ENCODE data around the gene IGFBP3.
A peak's percentile ranks its signal among the peaks of the same experiment; 100 is the strongest.

Gene IGFBP3

GRCh38 chr7:45919993-45920459 is 1.0 kb downstream of the IGFBP3 start:
- H3K4me1 ChIP-seq, result peaks cover 2% of the 10 kb centered on the region
- no peak overlapping the region for H3K9ac ChIP-seq
- no peaks in the 10 kb centered on the region for H3K27me3 ChIP-seq (ENCODE audit: control insufficient read depth, insufficient read depth, low read length)
- no peak overlapping the region for H3K27ac ChIP-seq
- H3K9me3 ChIP-seq (ENCODE audit: control insufficient read depth, low read length), result no peaks in the 10 kb centered on the region
- no peak for TF ChIP-seq CTCF (IDR thresholded peaks at IDR 0.05)
- no peak overlapping the region for H2AFZ ChIP-seq
- H3K4me3 ChIP-seq (ENCODE audit: low read depth, low read length), result no peak overlapping the region
- no peaks in the 10 kb centered on the region for H3K36me3 ChIP-seq (ENCODE audit: control insufficient read depth, insufficient read depth, low read length)
- no peaks in the 10 kb centered on the region for H3K79me2 ChIP-seq
- peak overlapping the region; percentile 39 for H3K4me2 ChIP-seq (ENCODE audit: low read length)

GRCh38 chr7:45919231-45919784 is 1.8 kb downstream of the IGFBP3 start:
- Histone ChIP-seq H3K9ac (no peak overlapping the region), H3K36me3 (ENCODE audit: control insufficient read depth, insufficient read depth, low read length) (no peaks in the 10 kb centered on the region), H3K27me3 (ENCODE audit: control insufficient read depth, insufficient read depth, low read length) (no peaks in the 10 kb centered on the region), H3K4me2 (ENCODE audit: low read length) (no peak overlapping the region), H2AFZ (no peak overlapping the region), H3K79me2 (no peaks in the 10 kb centered on the region), H3K27ac (no peak overlapping the region), H3K4me3 (ENCODE audit: low read depth, low read length) (no peak overlapping the region), H3K9me3 (ENCODE audit: control insufficient read depth, low read length) (no peaks in the 10 kb centered on the region), H3K4me1 (peaks cover 2% of the 10 kb centered on the region)
- TF ChIP-seq CTCF (IDR thresholded peaks at IDR 0.05), result no peak

- Histone ChIP-seq H3K27ac (no peak overlapping the region), H3K4me1 (peaks cover 2% of the 10 kb centered on the region), H3K4me3 (ENCODE audit: low read depth, low read length) (no peak overlapping the region), H3K36me3 (ENCODE audit: control insufficient read depth, insufficient read depth, low read length) (no peaks in the 10 kb centered on the region), H2AFZ (no peak overlapping the region), H3K9ac (no peak overlapping the region), H3K4me2 (ENCODE audit: low read length) (no peak overlapping the region), H3K9me3 (ENCODE audit: control insufficient read depth, low read length) (no peaks in the 10 kb centered on the region), H3K79me2 (no peaks in the 10 kb centered on the region), H3K27me3 (ENCODE audit: control insufficient read depth, insufficient read depth, low read length) (no peaks in the 10 kb centered on the region)
- TF ChIP-seq CTCF (IDR thresholded peaks at IDR 0.05), result no peak
These were observed 2.5 kb downstream of the IGFBP3 start for GRCh38 chr7:45918556-45918955.

- Histone ChIP-seq H3K36me3 (ENCODE audit: control insufficient read depth, insufficient read depth, low read length) (no peaks in the 10 kb centered on the region), H3K4me1 (peaks cover 2% of the 10 kb centered on the region), H3K4me2 (ENCODE audit: low read length) (no peak overlapping the region), H3K4me3 (ENCODE audit: low read depth, low read length) (no peak overlapping the region), H2AFZ (no peak overlapping the region), H3K27me3 (ENCODE audit: control insufficient read depth, insufficient read depth, low read length) (no peaks in the 10 kb centered on the region), H3K79me2 (no peaks in the 10 kb centered on the region), H3K9me3 (ENCODE audit: control insufficient read depth, low read length) (no peaks in the 10 kb centered on the region), H3K9ac (no peak overlapping the region), H3K27ac (no peak overlapping the region)
- peak; percentile 90 for TF ChIP-seq CTCF (IDR thresholded peaks at IDR 0.05)
These were observed 3.4 kb downstream of the IGFBP3 start for GRCh38 chr7:45917658-45918057.

- Histone ChIP-seq H3K4me2 (ENCODE audit: low read length) (no peak overlapping the region), H3K4me1 (peaks cover 2% of the 10 kb centered on the region), H3K36me3 (ENCODE audit: control insufficient read depth, insufficient read depth, low read length) (no peaks in the 10 kb centered on the region), H3K9ac (no peak overlapping the region), H3K4me3 (ENCODE audit: low read depth, low read length) (no peak overlapping the region), H2AFZ (no peak overlapping the region), H3K27ac (no peak overlapping the region), H3K27me3 (ENCODE audit: control insufficient read depth, insufficient read depth, low read length) (no peaks in the 10 kb centered on the region), H3K79me2 (no peaks in the 10 kb centered on the region), H3K9me3 (ENCODE audit: control insufficient read depth, low read length) (no peaks in the 10 kb centered on the region)
- no peak for TF ChIP-seq CTCF (IDR thresholded peaks at IDR 0.05)
These were observed 4.0 kb downstream of the IGFBP3 start for GRCh38 chr7:45917064-45917463.
